ENCODE measurements around the gene WFDC10A.

DNA sequence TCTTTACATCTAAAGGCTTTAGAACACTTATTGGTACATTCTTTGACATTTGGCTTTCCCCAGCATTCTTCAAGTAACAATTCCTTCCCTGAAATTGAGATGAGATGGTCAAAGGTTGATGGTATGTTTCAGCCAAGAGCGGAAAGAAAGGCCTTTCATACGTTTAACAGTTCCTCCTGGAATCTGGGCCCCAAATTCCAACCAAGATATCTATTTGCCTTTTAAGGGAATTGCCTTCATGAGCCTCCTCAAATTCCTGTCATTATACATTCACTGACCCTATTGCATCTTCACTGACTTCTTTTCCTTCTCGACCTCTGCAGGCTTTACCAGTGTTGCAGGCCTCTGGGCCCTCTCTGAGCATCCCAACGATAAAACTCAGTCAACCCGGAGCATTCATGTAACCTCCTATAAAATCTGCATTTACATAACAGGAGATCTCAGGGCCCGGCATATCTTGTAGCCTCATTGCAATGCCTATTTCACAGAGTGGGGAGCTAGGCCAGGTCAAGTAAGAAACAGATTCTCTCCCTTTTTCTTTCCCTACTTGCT, 19.8 kb downstream of the WFDC10A start:
- TF ChIP-seq FOS (IDR thresholded peaks at IDR 0.05; ENCODE audit: borderline replicate concordance, extremely low read depth, insufficient read length) (no peak), CREM (IDR thresholded peaks at IDR 0.05; ENCODE audit: low read depth) (no peak), SIN3A (IDR thresholded peaks at IDR 0.05; ENCODE audit: low read depth, low read length) (no peak), LARP7 (IDR thresholded peaks at IDR 0.05) (no peak), MTA3 (IDR thresholded peaks at IDR 0.05; ENCODE audit: borderline replicate concordance, low read length) (no peak), POLR2AphosphoS5 (IDR thresholded peaks at IDR 0.05; ENCODE audit: low read length) (no peak), NR2C1 (IDR thresholded peaks at IDR 0.05) (no peak), POU2F2 (IDR thresholded peaks at IDR 0.05; ENCODE audit: borderline replicate concordance, low read depth, low read length) (no peak), POLR2A (IDR thresholded peaks at IDR 0.05; ENCODE audit: low read depth, low read length) (no peak)
- TF ChIP-seq, protein P1, sequence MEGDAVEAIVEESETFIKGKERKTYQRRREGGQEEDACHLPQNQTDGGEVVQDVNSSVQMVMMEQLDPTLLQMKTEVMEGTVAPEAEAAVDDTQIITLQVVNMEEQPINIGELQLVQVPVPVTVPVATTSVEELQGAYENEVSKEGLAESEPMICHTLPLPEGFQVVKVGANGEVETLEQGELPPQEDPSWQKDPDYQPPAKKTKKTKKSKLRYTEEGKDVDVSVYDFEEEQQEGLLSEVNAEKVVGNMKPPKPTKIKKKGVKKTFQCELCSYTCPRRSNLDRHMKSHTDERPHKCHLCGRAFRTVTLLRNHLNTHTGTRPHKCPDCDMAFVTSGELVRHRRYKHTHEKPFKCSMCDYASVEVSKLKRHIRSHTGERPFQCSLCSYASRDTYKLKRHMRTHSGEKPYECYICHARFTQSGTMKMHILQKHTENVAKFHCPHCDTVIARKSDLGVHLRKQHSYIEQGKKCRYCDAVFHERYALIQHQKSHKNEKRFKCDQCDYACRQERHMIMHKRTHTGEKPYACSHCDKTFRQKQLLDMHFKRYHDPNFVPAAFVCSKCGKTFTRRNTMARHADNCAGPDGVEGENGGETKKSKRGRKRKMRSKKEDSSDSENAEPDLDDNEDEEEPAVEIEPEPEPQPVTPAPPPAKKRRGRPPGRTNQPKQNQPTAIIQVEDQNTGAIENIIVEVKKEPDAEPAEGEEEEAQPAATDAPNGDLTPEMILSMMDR (IDR thresholded peaks at IDR 0.05 in 2 of 3, conservative IDR thresholded peaks at IDR 0.05 in 1 of 3; ENCODE audit: control insufficient read depth in 2 of 3, extremely low read depth in 1 of 3, insufficient read depth in 1 of 3, low read depth in 3 of 3, low read length in 3 of 3), result no peak
- TF ChIP-seq, protein P2, sequence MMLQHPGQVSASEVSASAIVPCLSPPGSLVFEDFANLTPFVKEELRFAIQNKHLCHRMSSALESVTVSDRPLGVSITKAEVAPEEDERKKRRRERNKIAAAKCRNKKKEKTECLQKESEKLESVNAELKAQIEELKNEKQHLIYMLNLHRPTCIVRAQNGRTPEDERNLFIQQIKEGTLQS (IDR thresholded peaks at IDR 0.05; ENCODE audit: borderline replicate concordance, extremely low read depth, low read depth, low read length), result no peak
- TF ChIP-seq, protein P3, sequence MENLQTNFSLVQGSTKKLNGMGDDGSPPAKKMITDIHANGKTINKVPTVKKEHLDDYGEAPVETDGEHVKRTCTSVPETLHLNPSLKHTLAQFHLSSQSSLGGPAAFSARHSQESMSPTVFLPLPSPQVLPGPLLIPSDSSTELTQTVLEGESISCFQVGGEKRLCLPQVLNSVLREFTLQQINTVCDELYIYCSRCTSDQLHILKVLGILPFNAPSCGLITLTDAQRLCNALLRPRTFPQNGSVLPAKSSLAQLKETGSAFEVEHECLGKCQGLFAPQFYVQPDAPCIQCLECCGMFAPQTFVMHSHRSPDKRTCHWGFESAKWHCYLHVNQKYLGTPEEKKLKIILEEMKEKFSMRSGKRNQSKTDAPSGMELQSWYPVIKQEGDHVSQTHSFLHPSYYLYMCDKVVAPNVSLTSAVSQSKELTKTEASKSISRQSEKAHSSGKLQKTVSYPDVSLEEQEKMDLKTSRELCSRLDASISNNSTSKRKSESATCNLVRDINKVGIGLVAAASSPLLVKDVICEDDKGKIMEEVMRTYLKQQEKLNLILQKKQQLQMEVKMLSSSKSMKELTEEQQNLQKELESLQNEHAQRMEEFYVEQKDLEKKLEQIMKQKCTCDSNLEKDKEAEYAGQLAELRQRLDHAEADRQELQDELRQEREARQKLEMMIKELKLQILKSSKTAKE (IDR thresholded peaks at IDR 0.05; ENCODE audit: low read depth, poor library complexity, severe bottlenecking), result no peak
- TF ChIP-seq, protein P4, sequence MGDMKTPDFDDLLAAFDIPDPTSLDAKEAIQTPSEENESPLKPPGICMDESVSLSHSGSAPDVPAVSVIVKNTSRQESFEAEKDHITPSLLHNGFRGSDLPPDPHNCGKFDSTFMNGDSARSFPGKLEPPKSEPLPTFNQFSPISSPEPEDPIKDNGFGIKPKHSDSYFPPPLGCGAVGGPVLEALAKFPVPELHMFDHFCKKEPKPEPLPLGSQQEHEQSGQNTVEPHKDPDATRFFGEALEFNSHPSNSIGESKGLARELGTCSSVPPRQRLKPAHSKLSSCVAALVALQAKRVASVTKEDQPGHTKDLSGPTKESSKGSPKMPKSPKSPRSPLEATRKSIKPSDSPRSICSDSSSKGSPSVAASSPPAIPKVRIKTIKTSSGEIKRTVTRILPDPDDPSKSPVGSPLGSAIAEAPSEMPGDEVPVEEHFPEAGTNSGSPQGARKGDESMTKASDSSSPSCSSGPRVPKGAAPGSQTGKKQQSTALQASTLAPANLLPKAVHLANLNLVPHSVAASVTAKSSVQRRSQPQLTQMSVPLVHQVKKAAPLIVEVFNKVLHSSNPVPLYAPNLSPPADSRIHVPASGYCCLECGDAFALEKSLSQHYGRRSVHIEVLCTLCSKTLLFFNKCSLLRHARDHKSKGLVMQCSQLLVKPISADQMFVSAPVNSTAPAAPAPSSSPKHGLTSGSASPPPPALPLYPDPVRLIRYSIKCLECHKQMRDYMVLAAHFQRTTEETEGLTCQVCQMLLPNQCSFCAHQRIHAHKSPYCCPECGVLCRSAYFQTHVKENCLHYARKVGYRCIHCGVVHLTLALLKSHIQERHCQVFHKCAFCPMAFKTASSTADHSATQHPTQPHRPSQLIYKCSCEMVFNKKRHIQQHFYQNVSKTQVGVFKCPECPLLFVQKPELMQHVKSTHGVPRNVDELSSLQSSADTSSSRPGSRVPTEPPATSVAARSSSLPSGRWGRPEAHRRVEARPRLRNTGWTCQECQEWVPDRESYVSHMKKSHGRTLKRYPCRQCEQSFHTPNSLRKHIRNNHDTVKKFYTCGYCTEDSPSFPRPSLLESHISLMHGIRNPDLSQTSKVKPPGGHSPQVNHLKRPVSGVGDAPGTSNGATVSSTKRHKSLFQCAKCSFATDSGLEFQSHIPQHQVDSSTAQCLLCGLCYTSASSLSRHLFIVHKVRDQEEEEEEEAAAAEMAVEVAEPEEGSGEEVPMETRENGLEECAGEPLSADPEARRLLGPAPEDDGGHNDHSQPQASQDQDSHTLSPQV (IDR thresholded peaks at IDR 0.05), result no peak
